Lower lobe of right lung (tissue), 2 donors: Measurements from ENCODE around the gene PPA2. TPM values are rescaled to one million over a fixed set of nuclear protein-coding genes. Genes with fewer than 3 reads are reported as not detected.

Experiments
- ATAC-seq, 2 donors: fragments of 200-7000 bp; cut with Tn5 transposase; one replicate each; pipeline ENCODE4 v1.9.1; 2020 to 2022; ENCODE audit warnings: mild to moderate bottlenecking in 2 of 2, moderate library complexity in 2 of 2
- DNase-seq: peaks from one replicate; pipeline ENCODE4 v3.0.0-alpha.2; 2020
- H3K27ac ChIP-seq: fragments of 200-600 bp; one replicate; pipeline ENCODE4 v1.8.0; 2022
- H3K27me3 ChIP-seq: fragments of 200-600 bp; one replicate; pipeline ENCODE4 v1.8.0; 2022; ENCODE audit warnings: low read depth
- H3K36me3 ChIP-seq: fragments of 200-600 bp; one replicate; pipeline ENCODE4 v1.8.0; 2022; ENCODE audit warnings: mild to moderate bottlenecking
- H3K4me1 ChIP-seq: fragments of 200-600 bp; one replicate; pipeline ENCODE4 v1.8.0; 2022
- H3K4me3 ChIP-seq: fragments of 200-600 bp; one replicate; pipeline ENCODE4 v1.8.0; 2022; ENCODE audit warnings: mild to moderate bottlenecking
- H3K9me3 ChIP-seq: fragments of 200-600 bp; one replicate; pipeline ENCODE4 v1.8.0; 2022
- CTCF ChIP-seq: fragments of 200-600 bp; IDR thresholded peaks from one replicate; pipeline ENCODE4 v1.8.0; 2022; ENCODE audit warnings: antibody characterized with exemption, mild to moderate bottlenecking
- intact Hi-C: fragments of 100-400 bp; cut with DNase I; formaldehyde crosslinking; loops from one replicate; pipeline ENCODE4 v1.11.0; 2022
- total RNA-seq: library from RNA; stranded (reverse); fragmentation: NEBNext Ultra II Directional; extraction: Animal tissue kit (Norgen Biotek cat#: 25700); gene quantifications from one replicate; pipeline ENCODE4 v1.2.1, GENCODE V29; 2021
- donor health status: DM: no; HTN: yes; CAD: no; lungs with severe emphysema.

PPA2 gene
- total RNA-seq, 1 donor from 2014 or later, result 62.9 TPM

DNA sequence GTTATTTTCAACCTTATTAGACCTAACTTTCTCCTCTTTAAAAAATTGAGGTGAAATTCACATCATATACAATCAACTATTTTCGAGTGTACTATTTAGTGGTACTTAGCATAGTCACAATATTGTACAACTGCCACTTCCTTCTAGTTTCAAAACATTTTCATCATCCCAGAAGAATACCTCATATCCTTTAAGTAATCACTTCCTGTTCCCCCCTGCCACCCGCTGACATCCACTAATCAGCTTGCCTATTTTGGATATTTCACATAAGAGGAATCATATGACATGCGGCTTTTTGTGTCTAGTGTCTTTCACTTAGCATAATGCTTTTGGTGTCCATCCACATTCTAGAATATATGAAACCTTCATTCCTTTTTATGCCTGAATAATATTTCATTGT, 10.0 kb upstream of the PPA2 start:
- Histone ChIP-seq H3K4me1 (no peaks in the 10 kb centered on the region), H3K27ac (no peak overlapping the region), H3K4me3 (no peak overlapping the region), H3K27me3 (no peaks in the 10 kb centered on the region), H3K36me3 (no peaks in the 10 kb centered on the region), H3K9me3 (no peaks in the 10 kb centered on the region)
- intact Hi-C loops, result no loop called here
- no peak for TF ChIP-seq CTCF
- DNase-seq (no peak), ATAC-seq (no peak)

GRCh38 chr4:105474099-105474518, 247 bp upstream of the PPA2 start:
- ATAC-seq, result peak in 1 of 2 donors; percentile 1
- Histone ChIP-seq H3K4me3 (peak overlapping the region; percentile 84), H3K27ac (peak overlapping the region; percentile 98), H3K4me1 (peaks cover 34% of the 10 kb centered on the region), H3K27me3 (no peaks in the 10 kb centered on the region), H3K9me3 (no peaks in the 10 kb centered on the region), H3K36me3 (no peaks in the 10 kb centered on the region)
- intact Hi-C loops, result no loop called here
- TF ChIP-seq CTCF, result peak; percentile 93
- peak; percentile 92 for DNase-seq

- H3K27ac ChIP-seq, result peak overlapping the region; percentile 98
- ATAC-seq (peak; percentile 29 to 44), DNase-seq (no peak)
- peak overlapping the region; percentile 84 for H3K4me3 ChIP-seq
- no peaks in the 10 kb centered on the region for H3K27me3 ChIP-seq
- H3K9me3 ChIP-seq, result no peaks in the 10 kb centered on the region
- H3K36me3 ChIP-seq, result no peaks in the 10 kb centered on the region
- no peak for TF ChIP-seq CTCF
- intact Hi-C loops, result no loop called here
- H3K4me1 ChIP-seq, result peaks cover 34% of the 10 kb centered on the region
These were observed 965 bp downstream of the PPA2 start for GRCh38 chr4:105472871-105473323.

DNA sequence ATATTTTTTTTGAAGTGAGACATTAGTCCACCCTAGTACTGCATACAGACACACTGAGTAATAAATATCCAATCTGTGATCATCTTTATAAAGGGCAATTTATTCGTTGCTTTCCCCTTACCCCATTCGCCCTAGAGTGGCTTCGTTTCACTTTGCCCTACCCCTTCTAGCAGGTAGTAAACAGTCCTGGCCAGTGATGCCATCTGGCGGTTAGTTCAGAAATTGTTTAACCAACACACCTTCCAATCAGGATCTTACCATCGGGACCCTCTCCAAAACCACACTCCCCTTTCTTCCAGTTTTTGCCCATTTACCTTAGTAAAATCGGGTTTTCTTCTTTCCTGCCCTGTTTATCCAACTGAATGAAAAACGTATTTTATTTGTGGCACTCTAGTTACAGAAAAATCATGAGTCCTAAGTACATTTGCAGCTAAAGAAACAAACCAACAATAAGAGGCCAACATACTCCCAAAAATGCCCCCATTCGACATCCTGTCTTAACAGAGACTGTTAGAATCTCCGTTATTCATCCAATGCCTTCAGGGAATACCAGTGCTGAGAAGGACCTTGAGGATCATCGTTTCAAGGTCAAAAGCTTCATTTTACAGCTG, 2.2 kb downstream of the PPA2 start:
- H3K27ac ChIP-seq, result peak overlapping the region; percentile 98
- no peaks in the 10 kb centered on the region for H3K27me3 ChIP-seq
- no peaks in the 10 kb centered on the region for H3K9me3 ChIP-seq
- intact Hi-C loops, result no loop called here
- peak; percentile 63 for TF ChIP-seq CTCF
- H3K36me3 ChIP-seq, result no peaks in the 10 kb centered on the region
- peaks cover 34% of the 10 kb centered on the region for H3K4me1 ChIP-seq
- ATAC-seq, result peak; percentile 64 to 68
- H3K4me3 ChIP-seq, result peak overlapping the region; percentile 84
- DNase-seq, result no peak

DNA sequence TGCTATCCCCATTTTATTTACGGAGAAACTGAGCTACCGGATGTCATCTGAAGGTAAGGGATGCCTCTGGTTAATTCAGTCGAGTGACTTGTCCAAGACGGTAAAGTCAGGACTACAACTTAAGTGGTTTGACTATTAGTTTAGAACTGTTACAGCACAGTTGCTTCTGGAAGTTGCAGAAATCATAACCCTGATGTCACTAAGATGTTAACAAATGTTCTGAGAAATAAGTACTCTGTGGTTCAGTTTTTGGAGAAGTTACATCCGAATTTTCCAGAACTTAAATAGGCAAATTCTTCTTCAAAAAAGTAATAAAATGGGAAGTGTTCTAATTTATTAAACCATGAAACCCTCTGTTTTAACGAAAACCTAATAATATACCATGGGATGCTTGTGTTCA, 3.1 kb downstream of the PPA2 start:
- H3K27ac ChIP-seq, result no peak overlapping the region
- no peaks in the 10 kb centered on the region for H3K36me3 ChIP-seq
- intact Hi-C loops, result no loop called here
- TF ChIP-seq CTCF, result no peak
- H3K4me3 ChIP-seq, result no peak overlapping the region
- no peaks in the 10 kb centered on the region for H3K27me3 ChIP-seq
- peaks cover 34% of the 10 kb centered on the region for H3K4me1 ChIP-seq
- no peak for ATAC-seq
- DNase-seq, result no peak
- no peaks in the 10 kb centered on the region for H3K9me3 ChIP-seq
